GM12872 (cell line): ENCODE data around the gene MCC.

Source experiments
- CTCF ChIP-seq: IDR thresholded peaks from 3 replicates; pipeline ENCODE4 v1.5.1; 2011; ENCODE audit warnings: low read depth, mild to moderate bottlenecking, low read length, moderate library complexity; ENCODE audit not compliant: insufficient read depth

The MCC gene

DNA sequence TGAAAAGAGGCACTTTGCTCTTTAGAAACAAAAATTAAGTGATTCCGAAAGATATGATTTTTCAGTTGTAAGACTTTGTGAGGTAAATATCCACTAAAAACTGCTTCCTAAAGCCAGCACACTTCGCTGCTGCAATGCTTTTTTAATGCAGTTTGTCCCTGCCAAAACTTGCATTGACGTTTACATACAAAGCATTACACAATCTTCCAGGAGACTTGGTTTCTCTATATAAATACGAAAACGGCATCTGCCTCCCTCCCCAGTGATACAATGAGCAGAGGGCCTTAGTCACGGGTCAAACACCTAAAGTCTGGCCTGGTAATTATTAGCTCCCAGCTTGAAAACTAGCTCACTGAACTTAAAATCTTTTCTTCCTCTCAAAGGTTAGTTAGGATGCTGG, 224.2 kb downstream of the MCC start:
- TF ChIP-seq CTCF = no peak

- no peak for TF ChIP-seq CTCF
These were observed 224.7 kb downstream of the MCC start for GRCh38 chr5:113263545-113263944.

DNA sequence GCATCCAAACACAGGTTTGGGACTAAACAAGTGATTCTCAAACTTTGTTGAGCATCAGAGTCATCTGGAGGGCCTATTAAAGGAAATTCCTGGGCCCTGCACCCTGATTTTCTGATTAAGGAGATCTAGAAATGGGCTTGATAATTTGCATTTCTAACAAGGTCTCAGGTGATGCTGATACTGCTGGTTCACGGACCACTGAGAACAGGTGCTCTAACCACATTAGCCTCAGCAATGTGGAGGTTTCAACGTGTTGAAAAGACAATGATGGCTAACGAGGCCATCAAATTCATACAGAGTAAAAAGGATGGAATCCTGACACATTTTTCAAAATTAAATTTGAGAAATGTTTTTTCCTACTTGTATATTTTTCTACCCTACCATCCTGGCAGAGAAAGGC, 225.6 kb downstream of the MCC start:
- no peak for TF ChIP-seq CTCF

DNA sequence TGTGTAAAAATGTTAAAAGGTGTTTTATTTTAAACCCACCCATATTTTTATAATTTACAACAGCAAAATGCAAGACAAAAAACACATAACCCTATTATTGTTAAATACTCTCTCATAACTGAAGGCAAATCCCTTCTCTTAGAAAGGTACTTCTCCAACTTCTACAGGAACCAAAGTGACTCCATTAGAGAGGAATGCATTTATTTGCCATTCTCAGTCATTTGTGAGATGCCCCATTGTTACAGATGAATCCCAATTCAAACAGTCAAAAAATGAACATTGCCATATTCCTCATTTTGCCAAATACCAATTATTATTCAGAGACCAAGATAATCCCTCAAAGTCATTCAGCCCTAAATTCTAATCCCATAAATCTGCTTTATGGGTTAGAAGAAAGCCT, 229.2 kb downstream of the MCC start:
- no peak for TF ChIP-seq CTCF

GRCh38 chr5:113257545-113257944, 230.7 kb downstream of the MCC start:
- no peak for TF ChIP-seq CTCF

DNA sequence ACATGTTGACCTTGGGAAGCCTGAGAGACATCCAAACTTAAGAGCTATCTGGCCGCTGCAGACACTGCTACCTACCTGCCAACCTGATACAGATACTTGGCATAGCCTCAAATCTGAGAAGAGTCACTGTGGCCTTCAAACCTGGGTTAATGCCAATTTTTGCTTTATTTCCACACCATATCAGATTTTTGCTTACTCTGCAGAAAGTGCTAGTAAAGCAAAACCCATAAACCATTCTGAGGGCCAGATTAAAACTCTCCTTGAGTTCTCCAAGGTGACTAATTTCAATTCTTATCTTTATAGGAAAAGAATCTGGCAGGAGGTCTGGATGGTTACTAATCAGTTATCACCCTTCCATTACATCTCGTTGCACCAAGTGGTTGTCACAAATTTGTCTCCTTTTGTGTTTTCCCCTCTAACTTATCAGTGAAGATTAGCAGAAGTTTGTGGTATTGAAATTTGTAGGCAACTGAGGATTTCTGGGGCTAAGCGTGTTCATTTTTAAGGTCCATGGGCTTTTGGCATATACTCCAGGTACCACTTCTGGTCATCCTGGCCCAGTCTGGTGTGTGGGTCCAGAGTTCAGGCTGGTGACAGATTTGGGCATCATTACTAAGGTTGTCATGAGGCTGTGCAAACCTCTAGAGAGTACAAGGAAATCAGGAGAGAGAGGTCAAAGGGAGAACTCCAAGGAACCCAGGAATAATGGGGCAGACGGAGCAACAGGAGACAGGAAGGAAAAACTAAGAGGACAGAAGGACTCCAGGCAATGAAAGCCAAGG, 231.4 kb downstream of the MCC start:
- no peak for TF ChIP-seq CTCF

DNA sequence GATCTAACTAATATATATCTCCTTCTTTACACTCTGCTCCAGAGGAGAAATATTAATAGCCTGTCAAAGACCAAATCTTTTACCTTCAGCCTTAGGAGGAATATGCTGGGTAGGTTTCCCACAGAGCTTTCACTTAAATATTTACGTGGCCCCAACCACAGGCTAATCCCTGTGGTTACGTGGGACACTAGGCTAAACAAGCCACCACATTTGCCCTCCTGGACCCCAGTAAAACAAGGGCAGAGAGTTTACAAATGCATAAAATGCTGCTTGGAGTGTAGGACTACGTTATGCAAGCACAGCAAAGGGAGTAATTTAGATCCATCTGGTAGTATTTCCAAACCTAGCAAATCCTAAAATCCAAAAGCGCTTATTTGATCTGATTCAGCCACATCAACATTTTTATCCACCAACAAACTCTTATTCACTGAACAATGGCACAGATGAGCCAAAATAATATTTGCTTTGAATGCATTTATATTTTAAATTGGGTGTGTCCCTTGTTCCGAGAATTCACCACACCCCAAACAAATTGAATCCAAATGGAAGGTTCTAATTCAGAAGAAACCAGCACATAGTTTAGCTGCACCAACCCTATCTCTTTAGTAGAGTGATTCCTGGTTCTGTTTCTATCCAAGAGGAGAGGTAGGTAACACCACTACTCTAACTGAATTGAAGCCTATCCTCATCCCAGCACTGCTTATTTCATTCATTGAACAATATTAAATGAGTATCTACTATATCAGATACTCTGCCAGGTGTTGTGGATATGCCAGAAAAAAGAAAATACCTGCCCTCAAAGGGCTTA, 232.5 kb downstream of the MCC start:
- TF ChIP-seq CTCF = no peak
